DMS79 treated with DMSO at 0.1 percent for 48 hours (cell line): ENCODE results near the gene TEK.
A peak's percentile ranks its signal among the peaks of the same experiment; 100 is the strongest.
"Not testable (repeated sequence)": the region's sequence is repeated elsewhere in the genome, so short reads cannot be mapped to it uniquely, and the experiment has no call there.

Experiments
- DNase-seq: peaks from one replicate; lab custom pipeline; 2025; lab: John Stamatoyannopoulos, UW

Gene TEK

DNA sequence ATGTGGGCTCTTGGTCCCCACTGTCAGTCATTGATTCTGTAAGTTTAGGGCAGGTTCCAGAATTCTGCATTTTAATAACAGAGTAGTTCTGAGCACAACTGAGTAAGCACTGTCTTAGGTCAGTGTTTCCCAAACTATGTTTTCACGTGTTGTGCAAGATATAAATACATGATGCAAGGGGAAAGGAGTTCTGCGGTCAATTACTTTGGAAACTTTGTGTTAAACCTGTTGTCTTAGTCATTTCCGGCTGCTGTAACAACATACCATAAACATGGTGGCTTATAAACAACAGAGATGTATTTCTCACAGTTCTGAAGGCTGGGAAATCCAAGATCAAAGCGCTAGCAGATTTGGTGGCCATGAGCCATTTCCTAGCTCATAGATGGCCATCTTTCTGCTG is 118.2 kb downstream of the TEK start:
- no peak for DNase-seq

DNA sequence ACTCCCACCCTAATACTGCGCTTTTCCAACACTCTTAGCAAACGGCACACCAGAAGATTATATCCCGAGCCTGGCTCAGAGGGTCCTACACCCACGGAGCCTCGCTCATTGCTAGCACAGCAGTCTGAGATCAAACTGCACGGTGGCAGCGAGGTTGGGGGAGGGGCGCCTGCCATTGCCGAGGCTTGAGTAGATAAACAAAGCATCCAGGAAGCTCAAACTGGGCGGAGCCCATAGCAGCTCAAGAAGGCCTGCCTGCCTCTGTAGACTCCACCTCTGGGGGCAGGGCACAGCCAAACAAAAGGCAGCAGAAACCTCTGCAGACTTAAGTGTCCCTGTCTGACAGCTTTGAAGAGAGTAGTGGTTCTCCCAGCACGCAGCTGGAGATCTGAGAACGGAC is 130.6 kb downstream of the TEK start:
- not testable (repeated sequence) for DNase-seq

DNA sequence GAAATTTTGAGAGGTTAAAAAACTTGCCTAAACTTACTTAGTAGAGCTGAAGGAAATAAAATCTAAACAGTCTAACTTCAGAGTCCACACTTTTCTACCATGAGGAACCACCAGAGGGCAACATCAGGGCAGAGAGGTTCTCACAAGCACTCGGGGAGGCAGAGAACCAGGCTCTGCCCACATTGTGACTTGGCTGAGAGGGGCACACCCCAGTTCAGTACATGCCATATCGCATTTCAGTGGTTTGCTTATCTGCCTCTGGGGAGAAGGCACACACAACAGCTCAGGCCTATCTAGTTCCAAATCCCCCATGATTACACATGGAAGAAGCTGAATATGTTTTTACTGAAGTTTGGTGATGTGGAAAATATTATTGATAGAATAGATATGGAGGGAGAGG is 138.7 kb downstream of the TEK start:
- no peak for DNase-seq

DNA sequence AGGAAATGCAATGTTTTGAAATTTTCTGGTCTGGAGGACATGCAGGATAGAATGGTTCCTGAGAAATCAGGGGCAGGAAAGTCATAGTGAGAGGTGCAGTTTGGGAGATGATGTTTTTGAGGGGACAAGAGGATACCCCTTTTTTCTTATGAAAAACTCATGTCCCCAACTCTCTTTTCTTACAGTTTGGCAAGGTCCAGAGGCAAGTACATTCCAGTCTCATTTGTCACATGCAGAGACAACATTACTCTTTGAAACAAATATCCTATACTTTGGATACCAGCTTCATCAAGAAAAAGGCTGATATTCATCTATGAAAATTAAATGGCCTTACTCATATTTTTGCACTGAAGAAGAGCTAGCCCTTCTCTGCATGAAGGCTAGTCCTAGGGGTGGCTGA is 139.7 kb downstream of the TEK start:
- DNase-seq, result no peak

DNA sequence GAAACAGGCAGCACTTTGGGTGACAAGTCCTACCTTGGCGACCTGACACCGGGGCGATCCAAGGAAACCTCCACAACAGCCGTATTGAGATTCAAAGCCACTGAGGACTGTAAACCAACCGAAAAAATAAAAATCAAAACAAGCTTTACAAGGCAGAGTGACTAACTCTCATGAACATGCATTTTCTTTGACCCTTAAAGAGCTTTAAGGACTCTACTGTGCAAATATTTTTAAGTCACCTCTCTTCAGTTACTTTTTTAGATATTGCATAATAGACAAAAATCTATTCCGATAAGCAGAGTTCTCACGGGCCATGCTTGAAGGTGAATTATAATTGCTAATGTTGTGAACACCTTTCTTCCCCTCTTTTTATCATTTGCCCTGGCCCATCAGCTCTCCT is 149.6 kb downstream of the TEK start:
- DNase-seq, result no peak

DNA sequence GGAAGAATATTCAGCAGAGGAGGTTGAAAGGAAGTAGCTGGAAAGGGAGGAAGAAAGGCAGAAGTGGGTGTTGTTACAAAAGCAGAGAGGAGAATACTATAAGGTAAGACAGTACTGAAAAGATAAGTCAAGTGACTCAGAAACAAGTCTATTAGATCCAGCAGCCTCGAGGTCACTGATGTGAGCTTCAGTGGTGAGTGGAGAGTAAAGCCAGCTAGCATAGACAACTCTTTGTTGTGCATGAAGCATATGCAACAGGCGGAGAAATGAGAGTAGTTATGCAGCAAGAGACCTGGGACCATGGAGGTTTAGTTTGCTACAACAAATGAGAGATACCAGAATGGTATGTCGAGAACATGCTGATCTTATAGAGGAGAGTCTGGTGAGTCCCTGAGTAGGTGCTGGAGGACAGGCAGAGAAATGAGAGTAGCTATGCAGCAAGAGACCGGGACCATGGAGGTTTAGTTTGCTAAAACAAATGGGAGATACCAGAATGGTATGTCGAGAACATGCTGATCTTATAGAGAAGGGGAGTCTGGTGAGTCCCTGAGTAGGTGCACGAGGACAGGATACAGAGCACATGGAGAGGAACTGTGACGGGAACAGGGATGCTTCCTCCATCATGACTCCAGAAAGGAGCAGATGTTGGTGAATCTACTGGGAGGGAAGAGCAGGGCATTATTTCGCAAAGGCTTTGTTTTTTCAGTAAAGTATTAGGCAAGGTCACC is 151.9 kb downstream of the TEK start:
- DNase-seq, result no peak

DNA sequence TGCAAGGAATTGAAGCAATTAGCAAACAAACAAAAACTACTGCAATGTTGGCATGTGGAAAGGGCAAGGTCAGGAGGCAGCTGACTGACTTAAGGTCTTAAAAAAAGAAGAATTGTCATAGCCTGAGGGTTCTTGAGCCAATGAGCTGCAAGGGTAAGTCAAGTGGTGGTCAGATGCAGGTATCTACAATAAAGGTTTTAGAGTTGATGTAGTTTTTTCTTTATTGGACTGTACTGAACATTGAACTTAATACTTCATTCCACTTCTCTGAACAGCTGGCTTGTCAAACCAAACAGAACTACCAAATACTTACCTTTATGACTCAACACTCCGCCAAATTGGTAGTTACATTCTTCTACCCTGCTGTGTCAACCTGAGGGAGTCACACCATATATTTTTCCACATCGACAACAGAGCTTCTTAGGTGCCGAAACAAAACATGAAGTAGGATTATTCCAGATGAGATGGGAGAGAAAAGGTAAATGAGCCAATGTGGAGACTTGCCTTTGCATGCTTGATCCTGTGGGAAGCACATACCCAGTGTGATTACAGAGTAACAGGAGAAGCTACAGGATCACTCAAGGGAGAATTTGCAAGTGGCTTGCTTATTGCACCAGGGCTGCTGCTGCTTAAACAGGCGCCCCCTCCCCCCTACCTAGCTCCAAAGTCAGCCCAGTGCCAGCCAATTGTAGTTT is 152.6 kb downstream of the TEK start:
- DNase-seq, result no peak

DNA sequence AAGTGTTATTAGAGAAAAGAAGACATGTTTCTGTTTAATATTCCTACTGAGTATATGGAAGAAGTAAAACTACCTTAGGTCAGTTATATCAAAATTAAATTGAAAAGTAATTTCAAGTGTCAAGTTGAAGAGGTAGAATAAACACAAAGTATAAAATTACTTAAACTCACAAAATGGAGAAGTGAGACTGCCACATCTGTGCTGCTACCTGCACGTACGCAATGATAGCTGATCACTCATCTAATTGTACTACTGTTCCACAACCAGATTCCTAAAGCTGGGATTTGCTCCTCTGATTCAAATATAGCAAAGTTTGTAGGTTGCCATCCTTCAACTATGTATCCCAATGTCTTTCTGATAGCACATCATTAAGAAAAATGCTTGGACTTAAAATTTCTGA is 163.1 kb downstream of the TEK start:
- no peak for DNase-seq

DNA sequence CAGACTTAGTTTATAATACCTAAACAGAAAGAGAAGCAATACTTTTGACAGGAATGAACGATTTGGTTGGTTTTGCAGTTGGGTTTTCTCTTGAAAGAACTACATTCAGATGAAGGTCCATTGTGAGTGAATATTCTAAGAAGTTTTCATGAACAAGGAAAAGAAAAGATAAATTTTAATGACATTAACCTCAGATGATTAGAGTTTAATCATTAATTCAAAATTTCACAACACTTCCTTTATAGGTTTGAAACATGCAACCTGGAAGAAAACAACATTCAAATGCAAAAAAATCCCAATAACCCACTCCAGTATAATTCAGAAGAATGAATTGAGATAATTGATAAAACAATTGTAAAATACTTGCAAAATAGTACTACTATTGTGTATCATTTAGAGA is 164.2 kb downstream of the TEK start:
- no peak for DNase-seq

DNA sequence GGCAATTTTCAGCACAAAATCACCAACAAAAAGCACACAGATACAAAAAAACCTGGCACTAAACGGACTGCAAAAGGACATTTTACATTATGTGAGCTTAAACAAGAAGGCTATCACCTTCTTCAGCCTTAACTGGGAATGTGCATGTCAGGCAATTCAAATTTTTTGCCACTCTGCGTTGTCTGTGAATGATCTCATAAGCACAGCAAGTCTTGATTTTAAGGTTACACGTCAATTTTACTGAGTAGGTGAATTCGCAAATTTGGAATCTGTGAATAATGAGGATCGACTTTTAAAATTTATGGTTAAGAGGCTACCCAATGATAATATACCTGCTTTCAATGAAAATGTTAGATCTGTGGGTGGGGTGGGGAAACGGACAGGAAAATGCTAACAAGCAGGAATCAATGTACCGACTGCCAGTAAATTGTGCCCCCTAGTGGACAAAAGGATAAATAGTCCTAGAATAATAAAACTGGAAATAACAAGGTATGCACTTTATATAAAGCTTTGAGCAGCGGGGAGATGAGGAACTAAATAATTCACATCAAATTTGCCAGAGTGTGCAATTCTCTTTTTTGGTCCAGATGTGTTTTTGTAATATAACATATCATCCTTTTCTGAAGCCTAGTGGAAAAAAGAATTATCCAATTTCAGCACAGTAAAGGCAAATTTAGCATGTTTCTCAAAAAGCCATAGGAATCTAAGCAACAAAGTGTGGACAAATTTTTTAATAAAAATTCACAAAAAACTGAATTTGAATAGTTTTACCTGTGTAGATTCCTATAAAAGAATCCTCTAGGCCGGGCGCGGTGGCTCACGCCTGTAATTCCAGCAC is 167.4 kb downstream of the TEK start:
- DNase-seq, result peak; percentile 63

DNA sequence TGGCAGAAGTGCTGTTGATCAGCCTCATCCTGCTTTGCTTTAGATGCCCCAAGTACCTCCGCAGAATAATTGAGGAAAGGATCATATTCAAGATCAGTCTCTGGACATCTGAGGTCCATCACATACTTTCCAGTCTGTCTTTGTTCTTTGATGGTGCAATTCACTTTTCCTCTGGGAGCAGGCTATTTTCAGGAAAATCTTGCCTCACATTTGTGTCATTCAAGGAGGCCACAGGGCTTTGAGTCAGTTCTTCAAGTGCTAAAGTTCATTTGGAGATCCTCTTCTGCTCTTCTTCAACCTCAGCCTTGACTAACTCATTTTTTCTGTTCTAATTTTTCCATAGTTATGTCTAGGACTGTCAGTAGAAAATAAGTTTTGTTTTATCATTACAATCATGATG is 169.3 kb downstream of the TEK start:
- no peak for DNase-seq

DNA sequence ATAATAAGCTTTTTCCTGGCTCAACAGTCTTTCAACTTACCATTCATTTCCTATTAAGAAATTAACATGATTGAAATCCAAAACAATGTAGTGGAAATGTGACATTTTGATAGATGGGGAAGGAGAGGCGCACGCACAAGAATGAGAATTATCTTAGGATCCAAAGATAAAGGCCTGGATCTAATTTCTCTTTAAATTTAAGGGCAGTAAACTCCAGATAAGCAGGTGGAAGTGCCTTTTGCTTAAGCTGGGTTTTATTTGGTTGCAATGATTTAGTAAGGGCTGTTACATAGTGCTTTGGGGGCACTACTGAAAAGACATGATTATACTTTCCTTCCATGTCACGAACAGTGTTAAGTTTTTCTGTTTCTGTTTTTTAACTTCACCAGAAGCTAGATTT is 170.6 kb downstream of the TEK start:
- no peak for DNase-seq
